ENCODE data around the gene CENPH. TPM values are rescaled to one million over a fixed set of nuclear protein-coding genes. Genes with fewer than 3 reads are reported as not detected.
"Not testable (repeated sequence)": the region's sequence is repeated elsewhere in the genome, so short reads cannot be mapped to it uniquely, and the experiment has no call there.

CENPH gene
- total and polyA plus RNA-seq, 2 donors, result 3.9 to 20.5 TPM

- H3K27ac ChIP-seq (ENCODE audit: low read depth), result peak overlapping the region; percentile 92
- peak overlapping the region; percentile 88 for H3K4me3 ChIP-seq (ENCODE audit: low read depth, low read length)
- no peaks in the 10 kb centered on the region for H3K36me3 ChIP-seq (ENCODE audit: insufficient read depth)
- under 1% methylated on average over 73 of the region's 73 CpGs for WGBS
- no peaks in the 10 kb centered on the region for H3K4me1 ChIP-seq (ENCODE audit: insufficient read depth)
- DNase-seq (ENCODE audit: extremely low spot score), result peak; percentile 86
Measured at GRCh38 chr5:69217548-69218526, 28.5 kb downstream of the CENPH start.

GRCh38 chr5:69219939-69220338, 30.6 kb downstream of the CENPH start:
- Histone ChIP-seq H3K27ac (ENCODE audit: low read depth) (no peak overlapping the region), H3K4me3 (ENCODE audit: low read depth, low read length) (no peak overlapping the region), H3K4me1 (ENCODE audit: insufficient read depth) (no peaks in the 10 kb centered on the region), H3K36me3 (ENCODE audit: insufficient read depth) (no peaks in the 10 kb centered on the region)
- no peak for DNase-seq (ENCODE audit: extremely low spot score)

- WGBS, result 93% methylated on average over 18 of the region's 18 CpGs
- not testable (repeated sequence) for H3K36me3 ChIP-seq (ENCODE audit: insufficient read depth); H3K27ac ChIP-seq (ENCODE audit: low read depth); H3K4me1 ChIP-seq (ENCODE audit: insufficient read depth); DNase-seq (ENCODE audit: extremely low spot score); H3K4me3 ChIP-seq (ENCODE audit: low read depth, low read length)
Measured at GRCh38 chr5:69220371-69220770, 31.0 kb downstream of the CENPH start.

GRCh38 chr5:69220833-69221232, 31.4 kb downstream of the CENPH start:
- not testable (repeated sequence) for H3K36me3 ChIP-seq (ENCODE audit: insufficient read depth); DNase-seq (ENCODE audit: extremely low spot score); H3K4me1 ChIP-seq (ENCODE audit: insufficient read depth); H3K27ac ChIP-seq (ENCODE audit: low read depth); H3K4me3 ChIP-seq (ENCODE audit: low read depth, low read length)
- 80% methylated on average over 9 of the region's 9 CpGs for WGBS

- H3K27ac ChIP-seq (ENCODE audit: low read depth), result no peak overlapping the region
- no peak overlapping the region for H3K4me3 ChIP-seq (ENCODE audit: low read depth, low read length)
- H3K36me3 ChIP-seq (ENCODE audit: insufficient read depth), result no peaks in the 10 kb centered on the region
- WGBS, result 96% methylated on average over 8 of the region's 8 CpGs
- no peak for DNase-seq (ENCODE audit: extremely low spot score)
- H3K4me1 ChIP-seq (ENCODE audit: insufficient read depth), result no peaks in the 10 kb centered on the region
Measured at GRCh38 chr5:69224520-69224919, 35.1 kb downstream of the CENPH start.

GRCh38 chr5:69225860-69226259, 36.5 kb downstream of the CENPH start:
- Histone ChIP-seq H3K4me1 (ENCODE audit: insufficient read depth) (no peaks in the 10 kb centered on the region), H3K4me3 (ENCODE audit: low read depth, low read length) (no peak overlapping the region), H3K36me3 (ENCODE audit: insufficient read depth) (no peaks in the 10 kb centered on the region), H3K27ac (ENCODE audit: low read depth) (no peak overlapping the region)
- no peak for DNase-seq (ENCODE audit: extremely low spot score)
- WGBS, result 94% methylated on average over 4 of the region's 4 CpGs

GRCh38 chr5:69230181-69230580, 40.8 kb downstream of the CENPH start:
- Histone ChIP-seq H3K27ac (ENCODE audit: low read depth) (no peak overlapping the region), H3K4me1 (ENCODE audit: insufficient read depth) (no peaks in the 10 kb centered on the region), H3K4me3 (ENCODE audit: low read depth, low read length) (no peak overlapping the region), H3K36me3 (ENCODE audit: insufficient read depth) (no peaks in the 10 kb centered on the region)
- WGBS, result 96% methylated on average over 2 of the region's 2 CpGs
- DNase-seq (ENCODE audit: extremely low spot score), result no peak

- Histone ChIP-seq H3K4me1 (ENCODE audit: insufficient read depth) (no peaks in the 10 kb centered on the region), H3K36me3 (ENCODE audit: insufficient read depth) (no peaks in the 10 kb centered on the region), H3K4me3 (ENCODE audit: low read depth, low read length) (no peak overlapping the region), H3K27ac (ENCODE audit: low read depth) (no peak overlapping the region)
- 93% methylated on average over 6 of the region's 6 CpGs for WGBS
- no peak for DNase-seq (ENCODE audit: extremely low spot score)
Measured at GRCh38 chr5:69231281-69231680, 41.9 kb downstream of the CENPH start.

GRCh38 chr5:69231851-69232250, 42.5 kb downstream of the CENPH start:
- no peak for DNase-seq (ENCODE audit: extremely low spot score)
- 78% methylated on average over 2 of the region's 2 CpGs for WGBS
- H3K4me1 ChIP-seq (ENCODE audit: insufficient read depth), result no peaks in the 10 kb centered on the region
- no peaks in the 10 kb centered on the region for H3K36me3 ChIP-seq (ENCODE audit: insufficient read depth)
- H3K4me3 ChIP-seq (ENCODE audit: low read depth, low read length), result no peak overlapping the region
- H3K27ac ChIP-seq (ENCODE audit: low read depth), result no peak overlapping the region

GRCh38 chr5:69234457-69235268, 45.3 kb downstream of the CENPH start, which contains the start of gene CDK7:
TSS of gene CDK7 (plus strand) at chr5:69234886. CDS start at chr5:69234976, 90 bp downstream.
- no peaks in the 10 kb centered on the region for H3K36me3 ChIP-seq (ENCODE audit: insufficient read depth)
- under 1% methylated on average over 49 of the region's 49 CpGs for WGBS
- peak; percentile 80 for DNase-seq (ENCODE audit: extremely low spot score)
- H3K27ac ChIP-seq (ENCODE audit: low read depth), result peak within 1 kb of the TSS; percentile 66
- peak within 1 kb of the TSS; percentile 69 for H3K4me3 ChIP-seq (ENCODE audit: low read depth, low read length)
- H3K4me1 ChIP-seq (ENCODE audit: insufficient read depth), result no peaks in the 10 kb centered on the region

- H3K4me3 ChIP-seq (ENCODE audit: low read depth, low read length); H3K4me1 ChIP-seq (ENCODE audit: insufficient read depth); H3K36me3 ChIP-seq (ENCODE audit: insufficient read depth); DNase-seq (ENCODE audit: extremely low spot score); H3K27ac ChIP-seq (ENCODE audit: low read depth): not testable (repeated sequence)
- WGBS, result 92% methylated on average over 9 of the region's 9 CpGs
Measured at GRCh38 chr5:69236733-69237132, 47.4 kb downstream of the CENPH start.

GRCh38 chr5:69237877-69238276, 48.5 kb downstream of the CENPH start:
- H3K4me3 ChIP-seq (ENCODE audit: low read depth, low read length), result no peak overlapping the region
- no peaks in the 10 kb centered on the region for H3K36me3 ChIP-seq (ENCODE audit: insufficient read depth)
- H3K4me1 ChIP-seq (ENCODE audit: insufficient read depth), result no peaks in the 10 kb centered on the region
- DNase-seq (ENCODE audit: extremely low spot score), result no peak
- WGBS, result 84% methylated on average over 3 of the region's 3 CpGs
- H3K27ac ChIP-seq (ENCODE audit: low read depth), result no peak overlapping the region

- DNase-seq (ENCODE audit: extremely low spot score), result no peak
- H3K4me3 ChIP-seq (ENCODE audit: low read depth, low read length), result no peak overlapping the region
- H3K4me1 ChIP-seq (ENCODE audit: insufficient read depth), result no peaks in the 10 kb centered on the region
- no peak overlapping the region for H3K27ac ChIP-seq (ENCODE audit: low read depth)
- WGBS, result 80% methylated on average over 6 of the region's 6 CpGs
- H3K36me3 ChIP-seq (ENCODE audit: insufficient read depth), result no peaks in the 10 kb centered on the region
Measured at GRCh38 chr5:69238760-69239251, 49.4 kb downstream of the CENPH start.

All from urinary bladder (tissue), 4 donors.